Right forelimb (tissue), 1 donor: ENCODE data around the gene MEGF11.

Source experiments
- DNase-seq: peaks from one replicate; pipeline ENCODE4 v3.0.0-alpha.2; 2018

MEGF11 gene

GRCh38 chr15:66211670-66212562 is 41.6 kb downstream of the MEGF11 start:
- DNase-seq: no peak

DNA sequence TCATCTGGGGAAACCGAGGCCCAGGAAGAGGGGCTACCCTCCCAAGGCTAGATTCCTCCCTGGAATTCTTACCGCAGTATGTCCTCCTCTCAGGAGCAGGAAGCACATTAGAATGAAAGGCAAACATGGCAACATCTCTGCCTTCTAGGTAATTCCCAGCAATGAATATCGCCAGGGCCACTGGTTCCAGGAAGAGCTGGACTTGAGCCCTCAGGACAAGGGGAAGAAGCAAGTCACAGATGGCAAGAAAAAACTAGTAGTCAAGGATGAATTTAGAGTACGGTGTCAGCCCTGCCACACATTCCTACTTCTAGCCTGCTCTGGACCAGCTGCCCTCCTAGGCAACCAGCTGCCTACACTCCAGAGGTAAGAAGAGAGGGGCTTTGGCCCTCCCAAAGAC is 42.9 kb downstream of the MEGF11 start:
- no peak for DNase-seq

DNA sequence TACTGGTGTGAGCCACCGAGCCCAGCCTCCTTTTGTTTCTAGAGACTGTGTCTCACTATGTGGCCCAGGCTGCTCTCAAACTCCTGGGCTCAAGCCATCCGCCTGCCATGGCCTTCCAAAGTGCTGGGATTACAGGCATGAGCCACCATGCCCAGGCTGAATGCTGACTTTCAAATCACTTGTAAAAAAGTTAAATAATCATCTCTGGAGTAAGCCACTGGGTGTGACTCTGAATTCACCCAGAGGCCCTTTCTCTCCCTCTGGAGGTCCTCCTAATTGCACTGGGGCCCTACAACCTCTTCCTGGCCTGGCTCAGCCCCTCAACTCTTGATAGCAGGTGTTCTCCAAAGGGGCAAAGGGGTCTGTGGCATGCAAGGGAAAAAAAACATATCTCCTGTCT is 54.8 kb downstream of the MEGF11 start:
- DNase-seq: no peak

- DNase-seq: no peak
Observed at GRCh38 chr15:66196602-66197001, 56.9 kb downstream of the MEGF11 start.

DNA sequence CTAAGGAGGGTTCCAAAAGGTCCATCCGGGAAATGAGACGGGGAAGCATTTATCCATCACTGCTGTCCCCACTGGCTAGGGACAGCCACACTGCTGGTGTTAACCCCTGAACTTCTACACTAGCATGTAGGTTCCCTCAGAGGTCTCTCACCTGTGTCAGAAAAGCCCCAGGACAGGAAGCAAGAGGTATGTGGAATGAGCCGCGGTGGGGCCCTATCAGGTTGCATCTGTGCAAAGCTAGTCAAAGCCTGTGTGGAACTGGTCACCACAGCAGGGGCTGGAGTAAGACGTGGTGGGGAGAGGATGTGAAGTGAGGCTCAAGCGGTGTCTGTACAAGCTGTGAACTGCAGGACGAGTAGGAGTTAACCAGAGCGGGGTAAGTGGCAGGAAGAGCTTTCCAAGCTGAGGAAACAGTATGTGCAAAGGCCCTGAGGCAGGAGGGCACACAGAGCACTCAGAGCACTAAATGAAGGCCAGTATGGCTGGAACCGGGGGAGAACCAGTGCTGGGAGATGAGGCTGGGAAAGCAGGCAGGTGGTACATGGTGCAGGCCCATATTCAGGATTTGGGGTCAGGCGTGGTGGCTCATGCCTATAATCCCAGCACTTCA is 57.8 kb downstream of the MEGF11 start:
- no peak for DNase-seq

GRCh38 chr15:66193066-66193465 is 60.5 kb downstream of the MEGF11 start:
- no peak for DNase-seq

- DNase-seq: no peak
Observed at GRCh38 chr15:66190746-66191145, 62.8 kb downstream of the MEGF11 start.

GRCh38 chr15:66189291-66189690 is 64.3 kb downstream of the MEGF11 start:
- DNase-seq: no peak

- DNase-seq: no peak
Observed at GRCh38 chr15:66188464-66188863, 65.1 kb downstream of the MEGF11 start.

DNA sequence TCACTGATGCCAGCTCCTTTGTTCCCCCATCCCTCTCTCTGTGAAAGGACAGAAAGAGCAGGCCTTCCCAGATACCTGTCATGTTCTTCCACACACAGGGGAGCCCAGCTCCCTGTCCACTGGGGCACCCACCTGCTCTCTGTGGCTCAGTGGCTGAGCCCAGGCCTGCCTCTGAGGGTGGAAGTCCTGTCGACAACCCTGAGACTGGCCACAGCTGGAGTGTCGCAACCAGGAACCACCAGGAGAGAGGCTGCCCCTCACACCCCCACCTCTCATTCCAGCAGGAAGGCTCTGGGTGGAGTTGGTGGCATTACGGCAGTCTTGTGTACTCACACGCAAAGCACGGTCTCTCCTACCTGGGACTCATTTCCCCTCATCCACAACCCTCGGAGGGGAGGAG is 66.3 kb downstream of the MEGF11 start:
- DNase-seq: no peak

- DNase-seq: no peak
Observed at GRCh38 chr15:66186049-66186825, 67.3 kb downstream of the MEGF11 start.

GRCh38 chr15:66184936-66185790 is 68.4 kb downstream of the MEGF11 start:
- DNase-seq: no peak

DNA sequence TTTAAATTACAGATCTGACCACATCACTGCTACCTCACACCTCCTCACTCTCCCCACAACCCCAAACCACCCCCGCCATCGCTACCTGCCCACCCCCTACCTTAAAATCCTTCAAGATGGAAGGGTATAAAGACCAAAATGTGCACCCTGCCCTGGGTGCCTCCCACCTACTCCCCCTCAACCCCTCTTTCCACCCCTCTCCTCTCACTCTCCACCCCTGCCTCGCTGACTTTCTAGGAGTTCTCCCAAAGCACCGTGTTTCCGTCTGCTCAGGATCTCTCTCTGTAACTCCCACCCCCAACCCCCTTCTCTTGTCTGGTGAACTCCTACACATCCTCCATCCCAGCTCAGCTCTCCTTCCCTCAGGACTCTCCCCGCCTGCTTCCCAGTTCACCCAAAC is 69.1 kb downstream of the MEGF11 start:
- DNase-seq: no peak

DNA sequence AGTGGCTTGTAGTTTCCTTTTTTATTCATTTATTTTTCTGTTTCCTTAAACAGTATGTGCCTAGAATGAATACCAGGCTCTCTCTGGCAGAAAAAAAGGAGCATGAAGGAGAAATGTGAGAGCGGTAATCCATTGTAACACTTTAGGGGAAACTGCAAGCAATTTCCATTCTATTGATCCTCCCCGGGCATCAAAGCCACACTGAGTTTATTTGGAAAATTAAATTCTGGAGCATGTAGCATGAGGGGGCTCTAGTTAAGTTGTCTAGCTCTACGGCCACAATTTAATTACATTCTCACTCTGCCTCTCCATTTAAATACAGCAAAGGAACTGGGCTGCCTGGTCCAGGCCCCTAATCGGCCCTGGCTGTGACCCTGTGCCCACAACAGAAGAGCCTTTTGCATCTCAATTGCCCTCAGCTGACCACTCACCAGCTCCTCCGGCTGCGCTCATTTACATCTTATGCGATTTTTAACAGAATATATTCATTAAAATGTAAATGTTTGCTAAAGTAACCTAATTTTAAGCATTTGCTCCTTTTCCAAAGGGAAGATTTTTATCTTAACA is 72.9 kb downstream of the MEGF11 start:
- no peak for DNase-seq

- no peak for DNase-seq
Observed at GRCh38 chr15:66178531-66178910, 75.0 kb downstream of the MEGF11 start.

- DNase-seq: no peak
Observed at GRCh38 chr15:66172324-66172980, 81.1 kb downstream of the MEGF11 start.

GRCh38 chr15:66171841-66172240 is 81.7 kb downstream of the MEGF11 start:
- DNase-seq: no peak

GRCh38 chr15:66170716-66171115 is 82.8 kb downstream of the MEGF11 start:
- no peak for DNase-seq

- no peak for DNase-seq
Observed at GRCh38 chr15:66170042-66170441, 83.5 kb downstream of the MEGF11 start.

DNA sequence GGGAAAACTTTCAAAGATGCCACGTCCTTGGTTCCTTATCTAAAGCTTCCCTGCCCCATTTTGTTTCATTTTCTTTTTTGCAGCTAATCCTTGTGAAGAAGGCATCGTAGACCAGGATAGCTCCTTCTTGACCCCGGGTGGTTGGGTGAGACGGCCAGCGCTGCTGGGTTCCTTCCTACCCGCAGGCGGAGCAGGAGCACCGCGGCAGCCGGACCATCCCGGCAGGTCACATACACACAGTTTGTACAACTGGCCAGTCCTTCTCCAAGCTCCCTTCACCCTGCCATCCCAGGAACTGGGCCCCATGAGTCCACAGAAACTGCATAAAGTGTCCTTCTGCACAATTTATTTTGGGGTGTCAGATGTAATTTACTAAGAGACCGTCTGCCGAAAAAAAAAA is 83.9 kb downstream of the MEGF11 start:
- no peak for DNase-seq

GRCh38 chr15:66169023-66169422 is 84.5 kb downstream of the MEGF11 start:
- no peak for DNase-seq

- DNase-seq: no peak
Observed at GRCh38 chr15:66167854-66168253, 85.7 kb downstream of the MEGF11 start.
